ENCODE results near the gene EIF4EBP3. TPM values are rescaled to one million over a fixed set of nuclear protein-coding genes. Genes with fewer than 3 reads are reported as not detected.

Gene EIF4EBP3
- total and polyA plus RNA-seq, 10 of the 15 experiments (the other 5 are each of a cell fraction or from before 2014, with no cell fraction given), result 3.5 to 16.1 (median 6.2) TPM

DNA sequence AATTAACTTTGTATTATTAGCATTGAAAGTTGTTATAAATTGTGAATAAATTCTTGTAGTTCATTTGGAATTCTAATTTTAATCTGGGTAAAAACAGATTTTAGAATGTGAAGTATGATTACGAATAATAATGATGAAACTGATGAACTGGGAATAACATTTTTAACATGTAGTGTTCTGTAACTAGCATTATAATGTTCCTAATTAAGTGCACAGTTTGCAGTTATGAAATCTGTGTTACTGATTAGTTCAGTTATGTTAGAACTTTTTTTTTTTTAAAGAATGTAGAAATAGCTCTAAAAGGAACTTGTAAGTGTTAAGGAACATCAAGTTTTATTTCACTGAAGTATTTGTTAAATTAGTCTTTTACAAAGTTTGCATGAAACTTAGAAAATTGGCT, 48.9 kb upstream of the EIF4EBP3 start (continued):
- TF ChIP-seq EGR1 (IDR thresholded peaks at IDR 0.05; ENCODE audit: borderline replicate concordance in 1 of 2, low read depth in 2 of 2, low read length in 2 of 2), result no peak
- TF ChIP-seq GABPA (IDR thresholded peaks at IDR 0.05; ENCODE audit: low read depth), result no peak
- TF ChIP-seq CREM (IDR thresholded peaks at IDR 0.05; ENCODE audit: low read depth), result no peak
- no peak for TF ChIP-seq SIX5 (IDR thresholded peaks at IDR 0.05; ENCODE audit: low read depth, low read length, severe bottlenecking)
- no peak for TF ChIP-seq RELA (IDR thresholded peaks at IDR 0.05; ENCODE audit: borderline replicate concordance, partially characterized antibody)

DNA sequence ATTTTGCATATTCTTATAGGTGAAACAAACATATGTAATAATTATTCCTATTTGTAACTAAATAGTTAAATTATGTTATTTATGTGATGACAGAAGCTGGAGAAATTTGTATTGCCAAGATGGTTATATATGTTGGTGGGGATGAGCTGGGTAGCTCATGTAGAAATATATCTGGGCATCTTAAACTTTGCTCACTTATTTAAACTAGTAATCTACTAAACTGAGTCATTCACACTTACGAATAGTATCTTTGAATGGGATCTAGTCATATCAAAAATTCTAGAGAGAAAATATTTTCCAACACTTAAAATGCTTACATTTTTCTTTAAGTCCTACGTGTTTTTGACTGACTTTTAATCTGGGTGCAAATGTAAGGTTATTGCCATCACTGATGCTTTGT, 44.6 kb upstream of the EIF4EBP3 start:
- H3K27ac ChIP-seq (ENCODE audit: control insufficient read depth, insufficient read depth), result no peak overlapping the region
- H3K4me1 ChIP-seq (ENCODE audit: control insufficient read depth, insufficient read depth, low read length), result no peaks in the 10 kb centered on the region
- no peak overlapping the region for H3K4me3 ChIP-seq
- no peak overlapping the region for H2AFZ ChIP-seq (ENCODE audit: control insufficient read depth, low read depth, low read length)
- DNase-seq (ENCODE audit: low read depth, low spot score) (no peak), ATAC-seq (no peak), FAIRE-seq (no peak)
- CTCF ChIA-PET, result interaction anchor here (0.9 to 1.2 kb wide), 3 partner anchors 32 to 133 kb away, joined by 3 to 4 read pairs (median 3); no protein-coding TSS in a partner anchor
- H3K27me3 ChIP-seq (replicated peaks in 1 of 2; ENCODE audit: control insufficient read depth in 2 of 2, insufficient read depth in 2 of 2, low read length in 1 of 2), result no peaks in the 10 kb centered on the region
- SMC1A ChIA-PET (ENCODE audit: uncharacterized antibody, unreplicated experiment), result no interaction called here
- peaks cover 3 to 24% of the 10 kb centered on the region in 2 experiments for H3K36me3 ChIP-seq (ENCODE audit: control insufficient read depth in 2 of 2, insufficient read depth in 2 of 2, low read length in 1 of 2)
- H4K20me1 ChIP-seq (ENCODE audit: control insufficient read depth, insufficient read depth), result no peaks in the 10 kb centered on the region
- intact Hi-C loops (cut with micrococcal nuclease; ENCODE audit: unreplicated experiment), result no loop called here
- in situ Hi-C loops (cut with MboI), result no loop called here
- WGBS (ENCODE audit: insufficient coverage, insufficient replicate concordance, low lambda C conversion rate, missing lambda C conversion rate), result 100% methylated on average over 2 of the region's 2 CpGs
- no peak for TF ChIP-seq RUNX3 (IDR thresholded peaks at IDR 0.05; ENCODE audit: low read length)
- no peak for TF ChIP-seq CREM (IDR thresholded peaks at IDR 0.05; ENCODE audit: low read depth)
- H3K4me2 ChIP-seq (ENCODE audit: control insufficient read depth, insufficient read depth), result no peak overlapping the region
- H3K9me3 ChIP-seq (replicated peaks; ENCODE audit: control insufficient read depth, insufficient read depth, low read length), result no peaks in the 10 kb centered on the region
- RAD21 ChIA-PET (ENCODE audit: unreplicated experiment), result no interaction called here
- H3K9ac ChIP-seq (ENCODE audit: control insufficient read depth, insufficient read depth, low read length), result no peak overlapping the region
- POLR2A ChIA-PET, result interaction anchor here (0.7 kb wide), 1 partner anchor 55 kb away, joined by 3 read pairs; no protein-coding TSS in a partner anchor
- no TSS peak for BruUV-seq (replicated peaks)
- H3K79me2 ChIP-seq (ENCODE audit: control insufficient read depth, insufficient read depth, low read length), result no peaks in the 10 kb centered on the region

DNA sequence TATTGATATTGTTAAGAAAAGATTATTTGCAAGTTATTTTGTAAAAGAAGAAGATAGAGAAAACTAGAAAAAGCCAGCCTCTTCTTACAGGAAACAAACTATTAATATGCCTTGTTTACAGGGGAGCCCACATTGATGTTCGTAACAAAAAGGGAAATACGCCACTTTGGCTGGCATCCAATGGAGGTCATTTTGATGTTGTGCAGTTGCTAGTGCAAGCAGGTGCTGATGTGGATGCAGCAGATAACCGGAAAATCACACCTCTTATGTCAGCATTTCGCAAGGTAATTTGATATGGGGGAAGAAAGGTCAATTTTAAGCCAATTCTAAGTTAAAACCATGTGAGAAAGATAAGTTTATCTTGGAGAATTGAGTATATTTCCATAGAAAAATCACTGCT, 37.6 kb upstream of the EIF4EBP3 start:
- no peak overlapping the region for H2AFZ ChIP-seq (ENCODE audit: control insufficient read depth, low read depth, low read length)
- intact Hi-C loops (cut with micrococcal nuclease; ENCODE audit: unreplicated experiment), result loop anchor here (10.0 kb wide), 1 partner anchor 55 kb away; no protein-coding TSS in a partner anchor
- in situ Hi-C loops (cut with MboI), result no loop called here
- TF ChIP-seq JUNB (IDR thresholded peaks at IDR 0.05) (no peak), POU2F2 (IDR thresholded peaks at IDR 0.05; ENCODE audit: borderline replicate concordance, low read depth, low read length) (no peak), FOXK2 (IDR thresholded peaks at IDR 0.05) (no peak), CHD4 (IDR thresholded peaks at IDR 0.05) (no peak)
- TF ChIP-seq, protein P1, sequence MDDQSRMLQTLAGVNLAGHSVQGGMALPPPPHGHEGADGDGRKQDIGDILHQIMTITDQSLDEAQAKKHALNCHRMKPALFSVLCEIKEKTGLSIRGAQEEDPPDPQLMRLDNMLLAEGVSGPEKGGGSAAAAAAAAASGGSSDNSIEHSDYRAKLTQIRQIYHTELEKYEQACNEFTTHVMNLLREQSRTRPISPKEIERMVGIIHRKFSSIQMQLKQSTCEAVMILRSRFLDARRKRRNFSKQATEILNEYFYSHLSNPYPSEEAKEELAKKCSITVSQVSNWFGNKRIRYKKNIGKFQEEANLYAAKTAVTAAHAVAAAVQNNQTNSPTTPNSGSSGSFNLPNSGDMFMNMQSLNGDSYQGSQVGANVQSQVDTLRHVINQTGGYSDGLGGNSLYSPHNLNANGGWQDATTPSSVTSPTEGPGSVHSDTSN (IDR thresholded peaks at IDR 0.05; ENCODE audit: insufficient replicate concordance, low read depth, low read length), result no peak
- TF ChIP-seq, protein P2, sequence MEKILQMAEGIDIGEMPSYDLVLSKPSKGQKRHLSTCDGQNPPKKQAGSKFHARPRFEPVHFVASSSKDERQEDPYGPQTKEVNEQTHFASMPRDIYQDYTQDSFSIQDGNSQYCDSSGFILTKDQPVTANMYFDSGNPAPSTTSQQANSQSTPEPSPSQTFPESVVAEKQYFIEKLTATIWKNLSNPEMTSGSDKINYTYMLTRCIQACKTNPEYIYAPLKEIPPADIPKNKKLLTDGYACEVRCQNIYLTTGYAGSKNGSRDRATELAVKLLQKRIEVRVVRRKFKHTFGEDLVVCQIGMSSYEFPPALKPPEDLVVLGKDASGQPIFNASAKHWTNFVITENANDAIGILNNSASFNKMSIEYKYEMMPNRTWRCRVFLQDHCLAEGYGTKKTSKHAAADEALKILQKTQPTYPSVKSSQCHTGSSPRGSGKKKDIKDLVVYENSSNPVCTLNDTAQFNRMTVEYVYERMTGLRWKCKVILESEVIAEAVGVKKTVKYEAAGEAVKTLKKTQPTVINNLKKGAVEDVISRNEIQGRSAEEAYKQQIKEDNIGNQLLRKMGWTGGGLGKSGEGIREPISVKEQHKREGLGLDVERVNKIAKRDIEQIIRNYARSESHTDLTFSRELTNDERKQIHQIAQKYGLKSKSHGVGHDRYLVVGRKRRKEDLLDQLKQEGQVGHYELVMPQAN (conservative IDR thresholded peaks at IDR 0.05), result no peak

More for the DNA sequence above, 37.6 kb upstream of the EIF4EBP3 start:
- Histone ChIP-seq H3K27ac (ENCODE audit: control insufficient read depth, insufficient read depth) (no peak overlapping the region), H3K9me3 (replicated peaks; ENCODE audit: control insufficient read depth, insufficient read depth, low read length) (no peaks in the 10 kb centered on the region), H3K9ac (ENCODE audit: control insufficient read depth, insufficient read depth, low read length) (no peak overlapping the region), H3K4me2 (ENCODE audit: control insufficient read depth, insufficient read depth) (no peak overlapping the region), H3K4me3 (no peak overlapping the region), H3K4me1 (ENCODE audit: control insufficient read depth, insufficient read depth, low read length) (no peaks in the 10 kb centered on the region), H4K20me1 (ENCODE audit: control insufficient read depth, insufficient read depth) (no peaks in the 10 kb centered on the region), H3K36me3 (ENCODE audit: control insufficient read depth in 2 of 2, insufficient read depth in 2 of 2, low read length in 1 of 2) (peaks cover 5 to 27% of the 10 kb centered on the region in 2 experiments), H3K79me2 (ENCODE audit: control insufficient read depth, insufficient read depth, low read length) (no peaks in the 10 kb centered on the region), H3K27me3 (replicated peaks in 1 of 2; ENCODE audit: control insufficient read depth in 2 of 2, insufficient read depth in 2 of 2, low read length in 1 of 2) (no peaks in the 10 kb centered on the region)
- ATAC-seq, result no peak
- FAIRE-seq, result no peak
- CTCF ChIA-PET, result interaction anchor here (1.6 kb wide), 1 partner anchor 27 kb away, joined by 3 read pairs; no protein-coding TSS in a partner anchor
- DNase-seq (ENCODE audit: low read depth, low spot score), result no peak
- BruUV-seq (replicated peaks), result no TSS peak
- 97% methylated on average over 4 of the region's 4 CpGs for WGBS (ENCODE audit: insufficient coverage, insufficient replicate concordance, low lambda C conversion rate, missing lambda C conversion rate)
- RAD21 ChIA-PET (ENCODE audit: unreplicated experiment), result no interaction called here
- POLR2A ChIA-PET, result no interaction called here
- SMC1A ChIA-PET (ENCODE audit: uncharacterized antibody, unreplicated experiment), result interaction anchor here (0.9 kb wide), 2 partner anchors 20 to 125 kb away, joined by 3 to 4 read pairs; no protein-coding TSS in a partner anchor

Measured in GM12878 (cell line).